A549 (cell line): ENCODE measurements around the gene SLCO4A1.

ENCODE experiments used
- CEBPB ChIP-seq, 2 experiments: fragments of >200 bp in 1 of 2; sonication (Bioruptor Twin) in 1 of 2; formaldehyde crosslinking in 1 of 2; IDR thresholded peaks; 2 replicates each; pipeline ENCODE4 v1.6.1; 2012 to 2016
- CTCF ChIP-seq: fragments of >200 bp; sonication (Bioruptor Twin); formaldehyde crosslinking; IDR thresholded peaks from 3 replicates; pipeline ENCODE4 v1.5.1; 2016
- NR3C1 ChIP-seq: fragments of >200 bp; sonication (Bioruptor Twin); formaldehyde crosslinking; IDR thresholded peaks from 3 replicates; pipeline ENCODE4 v1.6.1; 2017

GRCh38 chr20:62651285-62652021 lies 9.2 kb downstream of the SLCO4A1 start:
- TF ChIP-seq NR3C1 (no peak), CEBPB (IDR thresholded peaks at IDR 0.05) (no peak), CTCF (no peak)
